Fibroblast of lung (primary cell): ENCODE data around the gene RBP4.

Source experiments
- EZH2 ChIP-seq: IDR thresholded peaks from 2 replicates; pipeline ENCODE4 v1.5.1; 2012; ENCODE audit warnings: low read length, control low read depth, mild to moderate bottlenecking; ENCODE audit errors: missing control alignments
- TF ChIP-seq, protein P1 (sequence below), 2 donors: IDR thresholded peaks in 1 of 2; conservative IDR thresholded peaks in 1 of 2; 1 replicate in 1 of 2; 2 replicates in 1 of 2; pipeline ENCODE4 v1.5.1; 2011 to 2012; ENCODE audit warnings: low read length in 2 of 2, control low read depth in 1 of 2, inconsistent platforms in 1 of 2, low read depth in 1 of 2, mild to moderate bottlenecking in 1 of 2

DNA sequence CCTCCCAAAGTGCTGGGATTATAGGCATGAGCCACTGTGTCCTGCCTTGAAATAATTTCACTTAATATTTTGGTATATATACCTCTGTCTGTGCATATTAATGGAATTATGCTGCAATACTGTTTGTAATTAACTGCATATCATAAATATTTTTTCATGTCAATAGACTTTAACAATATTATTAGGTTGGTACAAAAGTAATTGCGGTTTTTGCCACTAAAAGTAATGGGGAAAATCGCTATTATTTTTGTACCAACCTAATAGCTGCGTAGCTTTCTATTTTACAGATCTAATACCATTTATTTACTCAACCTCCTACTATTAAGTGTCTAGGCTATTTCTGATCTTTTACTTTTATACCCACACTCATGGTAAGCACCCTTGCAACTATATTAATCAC lies 7.4 kb upstream of the RBP4 start:
- TF ChIP-seq, protein P1, sequence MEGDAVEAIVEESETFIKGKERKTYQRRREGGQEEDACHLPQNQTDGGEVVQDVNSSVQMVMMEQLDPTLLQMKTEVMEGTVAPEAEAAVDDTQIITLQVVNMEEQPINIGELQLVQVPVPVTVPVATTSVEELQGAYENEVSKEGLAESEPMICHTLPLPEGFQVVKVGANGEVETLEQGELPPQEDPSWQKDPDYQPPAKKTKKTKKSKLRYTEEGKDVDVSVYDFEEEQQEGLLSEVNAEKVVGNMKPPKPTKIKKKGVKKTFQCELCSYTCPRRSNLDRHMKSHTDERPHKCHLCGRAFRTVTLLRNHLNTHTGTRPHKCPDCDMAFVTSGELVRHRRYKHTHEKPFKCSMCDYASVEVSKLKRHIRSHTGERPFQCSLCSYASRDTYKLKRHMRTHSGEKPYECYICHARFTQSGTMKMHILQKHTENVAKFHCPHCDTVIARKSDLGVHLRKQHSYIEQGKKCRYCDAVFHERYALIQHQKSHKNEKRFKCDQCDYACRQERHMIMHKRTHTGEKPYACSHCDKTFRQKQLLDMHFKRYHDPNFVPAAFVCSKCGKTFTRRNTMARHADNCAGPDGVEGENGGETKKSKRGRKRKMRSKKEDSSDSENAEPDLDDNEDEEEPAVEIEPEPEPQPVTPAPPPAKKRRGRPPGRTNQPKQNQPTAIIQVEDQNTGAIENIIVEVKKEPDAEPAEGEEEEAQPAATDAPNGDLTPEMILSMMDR (conservative IDR thresholded peaks at IDR 0.05 in 1 of 2, IDR thresholded peaks at IDR 0.05 in 1 of 2; ENCODE audit: low read depth in 1 of 2, low read length in 2 of 2) = no peak
- TF ChIP-seq EZH2 = no peak
